H1 (cell line): Measurements from ENCODE around the gene ACKR1. TPM values are rescaled to one million over a fixed set of nuclear protein-coding genes. Genes with fewer than 3 reads are reported as not detected.

Source experiments
- CBX8 ChIP-seq: fragments of 300-800, 300-1000 bp; sonication (generic); IDR thresholded peaks from 2 replicates; pipeline ENCODE4 v1.7.1; 2016; ENCODE audit warnings: low read depth, low read length, borderline replicate concordance
- CHD2 ChIP-seq: IDR thresholded peaks from 2 replicates; pipeline ENCODE4 v1.6.1; 2012; ENCODE audit warnings: low read length, improper control_type of control experiment
- CHD7 ChIP-seq: fragments of 300-600 bp; sonication (generic); IDR thresholded peaks from 2 replicates; pipeline ENCODE4 v1.7.1; 2012; ENCODE audit warnings: low read length, moderate library complexity, mild to moderate bottlenecking, inconsistent platforms; ENCODE audit not compliant: insufficient replicate concordance
- ZNF274 ChIP-seq: IDR thresholded peaks from 2 replicates; pipeline ENCODE4 v1.7.0; 2012; ENCODE audit warnings: low read length, borderline replicate concordance; ENCODE audit errors: extremely low read depth
- polyA plus RNA-seq, 7 experiments: library from polyadenylated mRNA; depleted of rRNA in 3 of 7; stranded (reverse) in 5 of 7; unstranded in 2 of 7; fragments of >200 nt in 5 of 7; fragments of 200-250 nt in 2 of 7; gene quantifications; 1 replicate in 5 of 7; 2 replicates in 1 of 7; 4 replicates in 1 of 7; pipeline versions ENCODE4 v1.2.1 to v1.2.3, GENCODE V29; 2011 to 2013; ENCODE audit warnings: missing spikeins in 2 of 7, mixed read lengths in 2 of 7
- total RNA-seq: library from RNA; stranded (reverse); fragmentation: NEBNext Ultra II Directional; extraction: Animal tissue kit (Norgen Biotek cat#: 25700); gene quantifications from 2 replicates; pipeline ENCODE4 v1.2.1, GENCODE V29; 2021
- TF ChIP-seq, protein P1 (sequence below): IDR thresholded peaks from 2 replicates; pipeline ENCODE4 v1.6.1; 2012; ENCODE audit warnings: inconsistent platforms

Gene ACKR1
- total and polyA plus RNA-seq, 2 of the 8 experiments (the other 6 are each of a cell fraction or from before 2014, with no cell fraction given), result 0.61 to 1.00 TPM

DNA sequence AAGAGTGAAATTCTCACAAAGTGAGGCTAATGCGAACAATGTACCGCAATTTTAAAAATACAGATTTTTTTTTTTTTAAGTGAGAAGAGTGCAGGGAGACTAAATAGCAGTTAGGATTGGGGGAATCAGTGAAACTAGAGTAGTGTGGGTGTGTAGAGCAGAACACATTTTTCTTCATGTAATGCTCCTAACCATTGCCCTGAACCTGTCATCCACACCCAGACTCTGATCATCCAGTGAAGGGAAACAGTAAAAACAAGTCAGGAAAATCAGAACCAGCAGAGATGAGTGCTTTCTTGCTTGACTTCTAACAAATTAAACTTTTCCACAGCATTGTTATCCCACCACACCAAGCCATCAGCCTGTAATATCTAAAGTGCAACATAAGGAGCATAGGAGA, 24.2 kb upstream of the ACKR1 start (continued):
- no peak for TF ChIP-seq CHD7
- TF ChIP-seq ZNF274, result no peak
- TF ChIP-seq, protein P1, sequence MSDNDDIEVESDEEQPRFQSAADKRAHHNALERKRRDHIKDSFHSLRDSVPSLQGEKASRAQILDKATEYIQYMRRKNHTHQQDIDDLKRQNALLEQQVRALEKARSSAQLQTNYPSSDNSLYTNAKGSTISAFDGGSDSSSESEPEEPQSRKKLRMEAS, result no peak
- TF ChIP-seq CHD2, result no peak
- no peak for TF ChIP-seq CBX8
